Stimulated activated CD8-positive, alpha-beta memory T cell treated with anti-CD3 and anti-CD28 coated beads, Interleukin-15, amount 100 ng/mL, for 24 hours (primary cell): Measurements from ENCODE around the gene MISP3.

Source experiments
- DNase-seq: peaks from one replicate; pipeline ENCODE4 v3.0.0-alpha.2; 2020; ENCODE audit warnings: low read depth

Gene MISP3

DNA sequence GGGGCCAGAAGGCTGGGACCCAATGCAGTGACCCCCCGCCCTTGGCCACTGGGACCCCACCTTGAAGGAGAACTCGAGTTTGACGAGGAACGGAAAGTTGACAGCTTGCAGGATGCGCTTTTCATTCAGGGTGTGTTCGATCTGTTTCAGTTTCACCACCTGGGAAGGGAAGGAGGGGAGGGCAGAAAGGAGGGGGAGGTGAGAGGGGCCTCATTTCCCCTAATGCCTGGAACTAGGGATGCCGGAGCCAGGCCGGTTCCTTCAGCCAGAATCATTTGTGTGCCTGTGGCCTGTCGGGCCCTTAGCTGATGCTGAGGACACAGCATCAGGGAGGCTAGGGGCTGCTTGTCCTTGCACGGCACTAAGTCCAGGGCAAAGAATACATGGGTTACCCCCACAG, 30.2 kb downstream of the MISP3 start:
- DNase-seq: no peak

DNA sequence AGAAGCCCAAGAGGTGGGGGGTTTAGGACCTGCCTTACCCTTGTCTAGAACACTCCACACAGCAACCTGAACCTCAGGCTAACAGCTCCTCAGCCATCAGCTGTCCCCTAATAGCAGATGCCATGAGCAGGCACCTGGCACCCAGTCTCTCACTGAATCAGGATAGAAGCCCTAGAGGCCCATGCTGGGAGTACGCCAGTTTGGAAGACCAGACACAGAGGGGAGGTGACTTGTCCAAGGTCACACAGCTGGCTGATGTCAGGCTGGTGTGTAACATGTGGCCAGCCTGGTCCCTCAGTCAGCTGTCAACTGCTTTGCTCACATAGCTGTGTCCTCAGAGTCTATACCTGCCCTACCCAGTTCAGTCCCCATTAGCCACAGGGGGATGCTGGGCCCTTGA, 30.7 kb downstream of the MISP3 start:
- DNase-seq: no peak

DNA sequence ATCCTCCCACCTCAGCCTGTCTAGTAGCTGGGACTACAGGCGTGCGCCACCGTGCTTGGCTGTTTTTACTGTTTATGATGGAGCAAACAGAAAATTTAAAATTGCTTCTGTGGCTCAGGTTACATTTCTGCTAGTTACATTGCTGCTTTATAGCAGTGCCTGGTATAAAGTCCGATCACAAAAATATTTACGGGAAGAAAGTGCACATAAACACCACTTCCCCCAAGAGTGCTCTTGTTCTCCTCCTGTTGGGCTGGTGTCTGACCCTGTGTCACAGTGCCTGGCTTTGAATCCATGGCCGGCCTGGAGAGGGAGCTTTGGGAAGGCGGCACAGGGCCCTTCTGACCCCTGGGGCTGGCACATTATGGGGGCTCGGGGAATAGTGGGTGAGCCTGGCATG, 33.1 kb downstream of the MISP3 start:
- no peak for DNase-seq

DNA sequence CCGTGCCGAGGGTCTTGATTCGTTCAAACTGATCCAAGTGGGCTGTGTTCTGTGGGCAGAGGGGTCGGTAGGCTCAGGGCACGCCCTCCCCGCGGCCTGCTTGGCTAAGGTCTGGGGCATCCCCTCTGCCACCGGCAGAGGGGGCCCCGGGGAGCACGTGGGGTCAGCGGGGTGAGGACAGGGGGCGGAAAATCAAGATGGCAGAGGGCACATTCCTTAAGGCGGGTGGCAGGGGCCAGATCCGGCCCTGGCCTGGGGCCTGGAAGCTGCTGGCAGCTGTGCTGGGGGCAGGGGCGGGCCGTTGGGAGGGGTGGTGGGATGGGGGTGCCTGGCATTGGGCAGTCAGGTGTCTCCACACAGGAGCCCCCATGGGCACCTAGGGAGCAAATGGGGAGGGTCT, 34.3 kb downstream of the MISP3 start:
- DNase-seq: no peak

DNA sequence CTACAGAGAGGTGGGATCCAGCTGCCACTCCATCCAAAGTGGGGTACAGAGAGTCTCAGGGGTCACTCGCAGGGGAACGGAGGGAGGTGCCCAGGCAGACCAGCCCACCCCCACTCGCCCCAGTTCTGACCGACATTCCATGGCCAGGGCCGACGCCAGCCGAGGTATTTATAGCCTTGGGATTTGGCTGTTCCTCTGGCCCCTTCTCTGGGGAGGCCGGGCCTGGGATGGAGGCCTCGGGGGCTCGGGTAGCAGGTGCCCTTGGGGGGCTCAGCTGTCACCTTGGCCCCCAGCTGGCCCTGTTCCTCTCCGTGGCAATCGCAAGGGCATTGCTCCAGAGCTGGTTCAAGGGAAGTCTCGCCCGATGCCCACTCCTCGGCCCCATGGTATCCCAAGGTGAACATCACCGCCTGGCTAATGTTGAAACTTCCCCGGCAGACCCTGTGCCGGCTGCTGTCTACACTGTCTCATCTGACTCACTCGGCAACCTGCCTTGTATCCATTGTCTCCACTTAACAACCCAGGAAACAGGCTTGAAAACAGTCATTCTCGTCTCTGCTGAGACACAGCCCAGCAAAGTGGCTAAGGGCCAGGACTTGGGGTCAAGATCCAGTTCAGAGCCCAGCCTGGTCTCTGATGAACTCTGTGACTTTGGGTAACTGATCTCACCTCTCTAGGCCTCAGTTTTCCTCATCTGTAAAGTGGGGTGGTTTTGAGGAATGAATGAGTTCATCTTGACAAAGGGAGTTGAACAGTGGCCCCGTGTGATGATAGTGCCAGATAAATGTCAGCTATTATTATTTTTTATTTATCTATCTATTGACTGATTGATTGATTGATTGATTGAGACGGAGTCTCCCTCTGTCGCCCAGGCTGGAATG, 35.2 kb downstream of the MISP3 start:
- DNase-seq: no peak

DNA sequence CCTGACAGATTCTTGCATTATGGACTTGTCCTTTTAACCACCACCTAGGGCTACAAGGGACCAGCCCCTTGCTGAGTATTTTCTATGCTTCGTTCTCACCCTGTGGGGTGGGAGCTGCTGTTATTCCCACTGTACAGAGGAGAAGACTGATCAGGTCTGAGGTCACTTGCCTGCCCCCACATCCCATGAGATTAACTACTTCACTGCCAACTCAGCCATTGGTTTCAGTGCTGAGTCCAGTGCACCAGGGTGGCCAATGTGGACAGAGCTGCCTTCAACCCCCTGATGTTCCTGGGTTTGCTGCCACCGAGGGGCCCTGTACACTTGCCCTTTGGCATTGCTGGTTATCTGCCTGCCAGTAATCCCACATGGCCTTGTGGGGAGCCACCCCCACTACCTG, 38.1 kb downstream of the MISP3 start:
- DNase-seq: no peak

DNA sequence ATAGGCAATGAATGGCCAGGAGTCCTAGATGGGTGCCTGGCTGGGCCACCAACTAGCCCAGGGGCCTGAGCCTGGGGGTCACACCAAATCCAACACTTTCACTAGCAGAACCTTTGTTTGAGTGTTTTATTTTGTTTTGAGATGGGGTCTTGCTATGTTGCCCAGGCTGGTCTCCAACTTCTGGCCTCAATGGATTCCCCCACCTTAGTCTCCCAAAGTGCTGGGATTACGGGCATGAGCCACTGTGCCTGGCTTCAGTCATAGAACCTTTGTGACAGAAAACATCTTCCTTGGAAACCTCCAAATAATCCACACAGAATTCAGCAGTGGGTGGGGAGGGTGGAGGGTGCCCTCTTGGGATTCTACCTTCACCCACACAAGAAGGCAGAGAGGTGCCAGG, 38.9 kb downstream of the MISP3 start:
- DNase-seq: no peak

DNA sequence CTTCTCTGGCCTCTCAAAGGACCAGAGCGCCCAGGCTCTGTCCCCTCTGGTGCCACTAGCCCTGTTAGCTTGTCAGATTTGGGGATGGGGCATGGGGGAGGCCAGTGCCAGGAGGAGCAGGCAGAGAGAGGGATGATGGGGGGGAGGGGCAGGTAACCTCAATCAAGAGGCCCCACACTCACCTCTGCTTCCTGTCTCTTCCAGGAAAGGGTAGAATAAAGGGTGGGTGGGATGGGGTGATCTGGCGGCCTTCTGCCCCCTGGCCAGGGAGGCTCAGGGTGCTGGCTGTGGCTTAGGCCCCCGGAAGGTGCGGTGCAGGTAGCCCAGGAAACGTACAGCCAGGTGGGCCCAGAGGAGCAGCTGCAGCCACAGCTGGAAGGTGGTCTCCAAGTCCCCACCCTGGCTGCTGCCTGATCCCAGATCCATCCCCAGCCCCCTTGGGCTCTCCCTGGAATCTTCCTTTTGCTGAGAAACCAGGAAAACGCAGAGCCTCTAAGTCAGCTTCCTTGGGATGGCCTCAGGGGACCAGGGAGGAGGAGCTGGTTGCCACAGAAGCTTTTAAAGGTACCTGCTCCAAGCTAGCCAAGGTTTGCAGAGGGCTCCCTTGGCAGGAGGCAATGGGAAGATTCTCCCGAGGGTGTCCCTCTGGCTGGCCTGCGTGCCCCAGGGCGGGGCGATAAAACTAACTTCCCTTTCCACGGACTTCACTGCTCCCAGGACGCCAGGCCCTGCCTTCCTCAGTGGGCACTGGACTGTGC, 39.6 kb downstream of the MISP3 start:
- no peak for DNase-seq

DNA sequence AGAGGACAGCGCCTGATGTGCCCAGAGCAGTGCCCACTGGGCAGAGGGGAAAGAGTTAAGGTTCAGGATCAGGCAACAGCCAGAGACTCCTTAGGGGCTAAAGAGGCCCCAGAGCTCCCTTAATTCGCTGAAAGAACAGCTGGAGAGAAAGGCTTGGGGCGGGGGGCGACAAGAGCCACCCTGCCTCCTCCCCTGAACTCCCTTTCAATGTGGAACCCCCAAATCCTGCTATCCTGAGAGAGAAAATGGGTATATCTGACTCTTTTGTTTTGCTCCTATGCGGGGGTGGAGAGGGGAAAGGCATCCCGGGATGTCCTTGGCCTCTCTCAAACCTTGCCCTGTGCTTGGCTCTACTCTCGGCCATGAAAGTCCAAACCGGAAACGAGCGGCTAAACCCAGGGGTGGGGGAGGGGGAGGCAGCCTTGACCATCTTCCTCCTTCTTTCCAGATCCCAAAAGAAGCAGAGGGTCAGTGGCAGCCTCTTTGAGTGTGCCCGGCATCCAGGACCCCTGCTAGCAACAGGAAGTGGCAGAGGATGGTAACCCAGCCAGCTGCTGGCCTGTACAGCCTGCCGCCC, 40.3 kb downstream of the MISP3 start:
- no peak for DNase-seq

DNA sequence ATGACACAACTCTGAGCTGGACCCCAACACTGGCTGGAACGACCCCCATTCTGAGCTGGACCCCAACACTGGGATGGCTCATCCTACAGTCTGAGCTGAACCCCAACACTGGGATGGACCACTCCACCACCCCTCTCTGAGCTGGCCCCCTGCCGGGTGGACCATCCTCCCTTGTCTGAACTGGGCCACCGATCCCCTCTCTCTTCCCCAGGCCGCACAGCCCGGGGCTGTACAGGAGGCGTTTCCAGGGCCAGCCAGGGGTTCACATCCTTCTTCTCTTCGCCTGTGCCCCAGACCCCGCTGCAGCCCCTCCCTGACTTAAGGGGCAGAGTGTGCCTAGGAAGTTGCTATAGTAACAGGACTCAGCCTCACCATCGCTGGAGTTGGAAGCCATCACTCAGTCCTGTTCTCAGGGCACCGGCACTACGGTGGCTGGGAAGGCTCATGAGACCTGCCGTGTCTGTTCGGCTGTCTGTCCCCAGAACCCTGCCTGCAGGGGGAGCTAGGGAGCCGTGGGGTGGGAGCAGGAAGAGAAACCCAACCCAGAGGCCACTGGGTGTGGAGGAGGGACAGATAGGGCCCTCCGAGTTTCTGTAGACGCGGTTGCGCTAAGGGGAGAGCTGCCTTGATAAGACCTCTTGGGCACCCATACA, 41.3 kb downstream of the MISP3 start:
- DNase-seq: no peak

DNA sequence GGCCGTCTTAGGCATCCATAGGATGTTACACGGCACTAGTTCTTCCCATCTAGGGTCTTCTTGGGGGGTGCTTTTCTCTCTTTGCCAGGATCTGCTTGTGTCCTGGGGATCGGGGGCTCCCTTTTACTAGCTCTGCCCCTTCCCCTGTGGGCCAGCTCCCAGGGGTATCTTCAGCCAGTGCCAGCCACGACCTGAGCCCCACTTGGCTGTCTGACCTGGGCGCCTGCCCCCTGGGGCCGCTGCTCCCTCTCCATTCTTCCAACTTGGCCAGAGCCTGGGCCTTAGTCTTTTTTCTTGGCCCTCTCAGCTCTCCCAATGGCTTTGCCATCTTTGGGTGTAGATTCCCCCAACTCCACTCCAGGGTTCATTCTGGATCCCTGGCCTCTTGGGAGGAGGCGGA, 41.9 kb downstream of the MISP3 start:
- DNase-seq: no peak

DNA sequence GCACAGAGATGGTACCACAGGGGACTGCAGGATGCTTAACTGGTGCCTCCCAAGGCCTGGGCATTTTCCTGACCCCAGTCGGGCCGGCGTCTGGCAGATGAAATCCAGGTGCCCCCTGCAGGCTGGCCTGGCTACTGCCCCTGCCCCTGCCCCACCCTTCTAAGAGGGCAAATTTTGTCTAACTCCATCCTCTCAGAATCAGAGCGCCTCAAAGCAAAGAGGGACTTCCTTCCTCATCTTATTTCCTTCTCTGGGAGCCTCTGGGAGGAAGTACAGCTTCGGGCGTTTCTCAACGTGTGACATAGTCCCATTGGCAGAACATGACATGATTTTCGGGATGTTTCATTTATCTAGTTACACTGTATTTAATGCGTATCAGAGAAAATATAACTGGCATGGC, 42.3 kb downstream of the MISP3 start:
- no peak for DNase-seq

DNA sequence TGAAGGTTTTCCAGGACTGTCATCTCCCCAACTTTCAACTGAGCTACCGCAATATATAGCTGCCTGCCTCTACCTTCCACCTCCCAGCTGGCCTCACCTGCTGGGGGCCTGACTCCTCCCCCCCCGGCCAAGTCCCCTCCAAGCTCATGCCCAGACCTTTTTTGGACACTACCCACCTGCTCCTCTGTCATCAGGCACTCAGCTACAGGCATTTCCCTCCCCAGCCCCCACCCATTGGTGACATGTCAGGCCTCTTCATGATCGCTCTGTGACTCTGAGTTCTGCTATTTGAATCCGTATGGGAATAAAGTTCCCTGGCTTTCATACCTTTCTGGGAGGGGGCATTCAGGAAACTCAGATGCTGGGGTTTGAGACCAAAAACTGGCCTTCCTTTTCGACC, 43.2 kb downstream of the MISP3 start:
- DNase-seq: no peak

DNA sequence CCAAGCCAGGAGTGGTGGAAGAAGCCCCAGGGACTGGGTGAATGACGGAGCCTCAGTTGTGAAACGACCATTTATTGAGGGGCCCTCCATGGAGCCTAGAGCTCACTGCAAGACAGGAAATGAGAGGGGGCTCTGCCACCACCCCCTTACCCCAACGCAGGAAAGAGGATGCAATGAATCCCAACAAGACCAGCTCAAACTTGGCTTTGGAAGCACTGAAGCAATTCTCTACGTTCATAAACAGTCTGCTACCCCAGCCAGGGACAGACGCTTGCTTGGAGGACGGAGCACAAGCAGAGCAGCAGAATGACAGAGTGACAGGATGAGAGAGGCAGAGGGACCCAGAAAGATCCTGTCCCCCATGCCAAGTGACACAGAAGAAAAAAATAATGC, 43.9 kb downstream of the MISP3 start:
- no peak for DNase-seq

DNA sequence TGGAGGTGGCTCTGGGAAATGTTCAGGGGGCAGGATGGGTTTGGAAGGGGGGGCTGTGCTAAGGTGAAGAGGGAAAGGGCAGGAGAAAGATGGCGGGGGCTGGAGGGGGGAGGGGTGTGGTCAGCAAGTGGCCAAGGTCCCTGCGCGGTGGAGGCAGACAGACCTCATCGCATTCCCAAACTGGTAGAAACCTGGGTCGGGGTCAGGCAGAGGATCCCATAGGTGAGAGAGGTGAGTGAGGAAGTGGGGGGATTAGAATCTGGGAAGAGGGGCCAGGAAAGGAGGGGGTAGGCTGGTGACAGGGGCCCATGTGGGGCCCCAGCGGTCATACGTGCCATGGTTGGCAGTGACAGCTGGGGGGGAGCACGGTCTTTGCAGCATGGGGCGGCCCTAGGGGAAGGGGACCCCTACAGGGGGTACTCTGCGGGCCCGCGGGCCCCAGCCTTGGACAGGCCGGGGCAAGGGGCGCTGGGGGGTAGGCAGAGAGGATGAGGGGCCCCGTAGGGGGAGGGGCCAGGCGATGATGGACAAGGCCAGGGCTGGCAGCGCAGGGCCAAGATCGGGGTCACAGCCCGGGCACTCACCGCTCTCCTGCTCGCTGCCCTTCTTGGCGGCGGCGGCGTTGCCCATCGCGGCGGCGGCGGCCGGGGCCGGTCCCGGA, 44.5 kb downstream of the MISP3 start:
- no peak for DNase-seq

DNA sequence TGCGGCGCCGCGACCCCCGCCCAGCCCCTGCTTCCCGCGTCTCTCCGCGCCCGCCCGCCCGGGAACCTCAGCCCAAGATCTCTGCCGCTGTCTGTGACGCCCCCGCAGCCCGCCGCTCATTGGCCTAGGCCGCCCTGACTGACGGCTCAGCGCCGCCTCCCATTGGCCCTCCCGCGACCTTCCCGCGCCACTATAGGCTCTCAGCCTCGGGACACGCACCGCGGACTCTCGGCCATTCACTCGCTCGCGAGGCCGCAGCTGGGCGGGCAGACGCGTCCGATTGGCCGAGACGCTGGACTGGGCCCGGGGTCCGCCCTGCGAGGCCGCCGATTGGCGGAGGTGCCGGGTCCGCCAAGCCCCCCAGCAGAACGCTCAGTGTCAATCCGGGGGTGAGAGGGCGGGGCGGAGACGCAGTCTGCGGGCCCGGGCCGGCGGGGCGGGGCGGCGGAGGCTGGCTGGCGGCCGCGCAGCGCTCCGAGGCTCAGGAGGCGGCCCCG, 45.1 kb downstream of the MISP3 start, which contains the start of gene PRKACA:
Gene PRKACA (minus strand): TSS at position 95 of the 497 bp plus-strand sequence. CDS start 215 bp downstream, outside the sequence.
- peak; percentile 92 for DNase-seq

DNA sequence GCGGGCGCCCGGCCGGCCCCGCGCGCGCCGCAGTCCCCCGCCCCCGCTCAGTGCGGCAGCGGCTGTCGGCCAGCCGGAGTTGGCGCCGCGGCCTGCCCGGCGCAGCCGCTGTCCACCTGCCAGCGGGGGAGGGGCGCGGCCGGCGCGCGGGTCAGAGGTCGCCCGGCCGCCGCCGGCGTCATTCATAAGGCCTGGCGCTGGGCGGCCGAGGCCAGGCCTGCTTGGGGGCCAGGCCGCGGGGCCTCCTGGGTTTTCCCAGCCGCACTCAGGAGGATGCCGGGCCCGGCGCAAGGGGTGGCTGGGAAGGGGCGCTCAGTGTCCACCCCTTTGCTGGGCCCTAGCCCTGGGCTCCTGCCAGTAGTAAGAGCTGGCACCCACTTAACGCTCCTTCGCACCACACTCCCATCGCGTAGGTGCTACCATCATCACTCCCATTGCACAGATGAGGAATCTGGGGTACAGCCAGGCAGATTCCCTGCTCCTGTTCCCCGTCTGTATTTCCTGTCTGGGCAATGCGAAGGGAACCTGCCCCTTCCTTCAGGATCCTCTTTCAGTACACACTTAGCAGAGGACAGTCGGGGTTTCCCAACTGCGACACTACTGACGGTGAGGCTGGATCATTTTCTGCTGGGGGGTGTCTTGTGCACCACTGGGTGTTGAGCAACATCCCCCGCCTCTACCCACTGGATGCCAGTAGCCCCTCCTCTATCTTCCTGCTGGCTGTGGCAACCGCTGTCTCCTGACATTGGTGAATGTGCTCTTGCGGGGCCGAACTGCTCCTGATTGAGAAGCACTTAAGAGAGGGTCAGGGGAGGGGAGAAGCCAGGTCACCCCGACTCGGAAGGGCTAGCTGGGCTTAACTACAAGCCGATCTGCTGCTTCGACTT, 45.8 kb downstream of the MISP3 start:
- DNase-seq: no peak

DNA sequence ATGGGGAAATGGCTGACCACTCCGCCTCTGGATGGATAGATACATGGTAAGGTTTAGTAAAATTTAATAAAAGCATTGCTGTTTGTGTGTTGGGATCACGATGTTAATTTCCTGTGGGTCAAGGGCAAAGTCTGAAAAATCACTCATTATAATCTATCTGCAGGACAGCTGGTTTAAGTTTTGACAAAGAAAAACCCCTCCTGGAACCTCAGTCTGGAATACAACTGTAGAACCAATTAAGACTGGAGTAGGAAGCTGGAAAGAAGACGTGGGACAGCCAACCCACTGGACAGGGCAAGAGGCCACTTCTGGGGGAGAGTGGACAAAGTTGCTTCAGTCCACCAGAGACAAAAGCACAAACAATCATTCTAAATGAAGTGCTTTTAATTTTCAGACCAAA, 46.6 kb downstream of the MISP3 start:
- DNase-seq: no peak

DNA sequence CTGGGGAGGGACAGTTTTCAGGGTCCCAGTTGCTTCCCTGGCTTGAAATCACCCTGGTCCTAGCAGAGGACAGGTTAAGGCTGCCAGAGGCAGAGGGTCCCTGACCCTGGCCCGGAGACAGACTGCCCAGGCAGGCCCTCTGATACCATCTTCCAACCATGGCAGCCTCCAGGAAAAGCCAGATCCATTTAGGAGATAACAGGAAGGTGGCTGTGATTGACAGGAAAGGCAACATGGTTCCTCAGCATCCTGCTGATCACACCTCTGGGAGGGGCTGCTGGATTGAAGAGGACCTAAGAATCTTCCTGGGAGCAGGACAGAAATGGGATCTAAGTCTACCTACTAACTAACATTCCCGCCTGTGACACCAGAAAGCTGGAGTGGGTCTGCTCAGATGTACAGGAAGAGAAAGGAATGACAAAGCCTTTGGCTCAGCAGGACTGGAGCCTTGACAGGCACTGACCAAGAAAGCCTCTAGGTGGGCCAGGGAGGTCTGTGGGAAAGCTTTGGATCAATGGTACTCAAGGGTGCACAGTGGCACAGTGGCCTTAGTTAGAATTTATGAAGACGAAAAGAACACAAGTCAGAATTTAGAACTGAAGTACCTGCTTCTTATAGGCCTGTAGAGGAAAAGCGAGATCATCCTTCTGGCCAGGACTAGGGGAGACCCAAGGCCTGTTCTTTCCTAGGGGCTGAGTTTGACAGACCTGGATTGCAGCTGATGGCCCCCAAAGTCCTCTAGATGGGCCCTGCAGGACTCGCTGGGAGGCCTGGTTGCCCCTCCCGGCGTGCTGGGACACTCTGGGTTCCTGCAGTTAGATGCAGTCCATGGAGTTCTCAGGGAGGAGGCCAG, 47.3 kb downstream of the MISP3 start:
- no peak for DNase-seq

DNA sequence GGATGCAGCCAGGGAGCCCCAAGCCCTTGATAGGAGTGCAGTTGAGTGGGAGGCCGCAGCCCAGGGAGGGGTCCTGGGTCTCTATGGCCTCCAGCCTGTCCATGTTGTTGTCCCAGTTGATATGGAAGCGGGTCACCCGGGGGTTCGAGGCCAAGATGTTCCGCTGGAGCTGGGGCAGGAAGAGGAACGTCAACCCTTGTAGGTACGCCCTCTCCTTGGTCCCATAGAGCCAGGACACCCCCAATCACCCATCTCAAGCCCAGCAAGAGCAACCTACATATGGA, 47.9 kb downstream of the MISP3 start:
- no peak for DNase-seq
